ENCODE results near the gene CLDN7.

The CLDN7 gene

GRCh38 chr17:7221278-7222092, 40.8 kb downstream of the CLDN7 start:
- H3K4me3 ChIP-seq (ENCODE audit: low read length): no peak overlapping the region
- no peak for DNase-seq (ENCODE audit: low read depth)
- no peak for TF ChIP-seq CTCF (conservative IDR thresholded peaks at IDR 0.05; ENCODE audit: low read depth, low read length)

GRCh38 chr17:7220593-7221277, 41.5 kb downstream of the CLDN7 start:
- TF ChIP-seq CTCF (conservative IDR thresholded peaks at IDR 0.05; ENCODE audit: low read depth, low read length): peak; percentile 70
- DNase-seq (ENCODE audit: low read depth): no peak
- H3K4me3 ChIP-seq (ENCODE audit: low read length): peak overlapping the region; percentile 83

- TF ChIP-seq CTCF (conservative IDR thresholded peaks at IDR 0.05; ENCODE audit: low read depth, low read length): no peak
- no peak for DNase-seq (ENCODE audit: low read depth)
- H3K4me3 ChIP-seq (ENCODE audit: low read length): peak within 1 kb of the TSS; percentile 83
Observed at GRCh38 chr17:7219812-7220592, 42.3 kb downstream of the CLDN7 start, which contains the start of the genes ACADVL and DLG4. TSS of gene ACADVL (plus strand) at chr17:7219938. CDS start at chr17:7219985, 47 bp downstream. TSS of gene DLG4 (minus strand) at chr17:7219836.

- H3K4me3 ChIP-seq (ENCODE audit: low read length): peak overlapping the region; percentile 83
- no peak for TF ChIP-seq CTCF (conservative IDR thresholded peaks at IDR 0.05; ENCODE audit: low read depth, low read length)
- DNase-seq (ENCODE audit: low read depth): no peak
Observed at GRCh38 chr17:7219229-7219811, 43.0 kb downstream of the CLDN7 start.

GRCh38 chr17:7218758-7219157, 43.5 kb downstream of the CLDN7 start:
- no peak overlapping the region for H3K4me3 ChIP-seq (ENCODE audit: low read length)
- no peak for DNase-seq (ENCODE audit: low read depth)
- TF ChIP-seq CTCF (conservative IDR thresholded peaks at IDR 0.05; ENCODE audit: low read depth, low read length): no peak

- H3K4me3 ChIP-seq (ENCODE audit: low read length): peak overlapping the region; percentile 55
- no peak for DNase-seq (ENCODE audit: low read depth)
- no peak for TF ChIP-seq CTCF (conservative IDR thresholded peaks at IDR 0.05; ENCODE audit: low read depth, low read length)
Observed at GRCh38 chr17:7218166-7218565, 44.1 kb downstream of the CLDN7 start.

Measured in retinal pigment epithelial cell (primary cell).